ENCODE data around the gene CA4. TPM values are rescaled to one million over a fixed set of nuclear protein-coding genes. Genes with fewer than 3 reads are reported as not detected.
"Not testable (repeated sequence)": the region's sequence is repeated elsewhere in the genome, so short reads cannot be mapped to it uniquely, and the experiment has no call there.

Gene CA4
- total and polyA plus RNA-seq, 2 donors: 0.42 to 5.7 TPM

DNA sequence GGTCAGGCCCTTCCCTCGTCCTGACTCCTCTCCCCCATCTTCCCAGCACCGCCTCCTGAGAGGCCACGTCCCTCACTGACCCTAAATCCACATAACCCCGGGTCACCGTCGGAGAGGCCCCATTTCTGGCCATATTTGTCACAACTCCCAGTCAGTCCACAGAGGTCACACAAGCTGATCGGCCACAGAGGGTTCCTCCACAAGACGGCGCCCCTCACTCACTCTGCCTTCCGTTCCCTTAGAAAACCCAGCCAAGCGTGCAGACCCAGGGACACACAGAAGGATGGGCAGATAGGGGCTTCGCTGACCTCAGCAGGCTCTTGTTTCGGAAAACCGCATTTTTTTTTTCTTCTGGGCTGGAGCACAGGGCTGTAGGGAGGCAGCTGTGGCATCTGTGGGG is 33.6 kb upstream of the CA4 start:
- not testable (repeated sequence) for DNase-seq (ENCODE audit: extremely low spot score); H3K4me1 ChIP-seq (ENCODE audit: insufficient read depth); H3K27ac ChIP-seq (ENCODE audit: low read depth); H3K4me3 ChIP-seq (ENCODE audit: low read depth, low read length); H3K36me3 ChIP-seq (ENCODE audit: insufficient read depth)
- WGBS: no CpG with 5 or more reads among the region's 14 CpGs

DNA sequence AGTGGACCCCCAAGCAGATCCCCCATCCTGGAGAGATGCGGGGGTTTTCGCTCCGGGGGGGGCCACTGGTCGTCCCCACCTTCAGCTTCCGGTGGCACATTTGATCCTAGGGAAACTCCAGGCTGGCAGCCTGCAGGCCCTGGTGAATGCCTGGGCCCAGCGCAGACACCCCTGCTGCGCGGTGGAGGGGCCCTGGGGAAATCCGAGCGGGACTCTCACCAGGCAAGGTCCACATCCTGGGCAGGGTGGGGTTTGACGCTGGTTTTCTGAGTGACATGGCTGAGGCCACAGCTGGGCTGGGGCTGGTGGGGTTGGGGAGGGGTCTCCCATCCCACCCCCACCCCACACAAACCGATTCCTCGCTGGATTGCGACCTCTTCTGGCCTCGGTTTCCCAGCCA is 30.6 kb upstream of the CA4 start:
- not testable (repeated sequence) for H3K4me1 ChIP-seq (ENCODE audit: insufficient read depth); H3K4me3 ChIP-seq (ENCODE audit: low read depth, low read length); DNase-seq (ENCODE audit: extremely low spot score); H3K36me3 ChIP-seq (ENCODE audit: insufficient read depth); H3K27ac ChIP-seq (ENCODE audit: low read depth)
- no CpG with 5 or more reads among the region's 15 CpGs for WGBS

DNA sequence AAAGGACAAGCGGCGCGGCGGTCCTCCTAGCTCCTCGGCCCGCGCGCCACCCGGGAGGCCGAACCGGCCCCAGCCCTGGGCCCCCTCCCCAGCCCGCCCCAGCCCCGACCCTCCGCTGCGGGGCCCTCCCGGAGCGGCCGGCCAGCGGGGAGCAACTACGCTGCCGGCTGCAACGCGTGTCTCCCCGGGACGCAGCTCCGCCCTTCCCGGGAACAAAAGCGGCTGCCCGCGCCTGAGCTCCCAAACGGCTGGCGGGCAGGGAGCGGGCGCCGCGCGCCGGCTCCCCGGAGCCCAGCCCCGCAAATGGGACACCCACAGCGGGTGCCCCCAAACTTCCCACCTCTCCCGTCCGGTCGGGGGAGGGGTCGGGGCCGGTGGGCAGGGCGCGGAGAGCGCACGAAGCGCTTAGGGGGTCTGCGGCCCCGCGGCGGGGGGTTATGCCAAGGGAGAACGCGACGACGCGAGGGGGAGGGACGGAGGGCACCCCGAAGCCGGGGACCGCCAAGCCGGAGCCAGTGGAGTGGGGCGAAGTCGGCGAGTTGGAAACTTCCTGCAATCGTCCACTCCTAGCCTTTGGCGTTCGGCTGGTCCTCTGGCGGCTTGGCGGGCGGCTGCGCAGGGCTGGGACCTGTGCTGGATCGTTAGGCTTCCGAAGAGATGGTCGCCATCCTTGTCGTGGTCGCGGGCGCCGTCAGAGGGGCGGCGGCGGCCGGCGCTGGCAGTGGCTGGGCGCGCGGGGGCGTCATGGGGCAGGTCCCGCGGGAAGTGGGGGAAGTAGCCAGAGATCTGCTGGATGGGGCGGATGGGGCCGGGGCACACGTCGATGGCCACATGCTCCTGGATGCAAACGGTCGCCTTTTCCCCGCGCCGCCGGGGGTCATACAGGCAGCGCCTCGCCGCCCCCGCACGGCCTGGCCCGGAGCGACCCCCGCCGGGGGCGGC is 29.7 kb upstream of the CA4 start:
- not testable (repeated sequence) for H3K4me1 ChIP-seq (ENCODE audit: insufficient read depth); H3K36me3 ChIP-seq (ENCODE audit: insufficient read depth); DNase-seq (ENCODE audit: extremely low spot score); H3K27ac ChIP-seq (ENCODE audit: low read depth); H3K4me3 ChIP-seq (ENCODE audit: low read depth, low read length)
- WGBS: 0% methylated on average over 11 of the region's 114 CpGs

DNA sequence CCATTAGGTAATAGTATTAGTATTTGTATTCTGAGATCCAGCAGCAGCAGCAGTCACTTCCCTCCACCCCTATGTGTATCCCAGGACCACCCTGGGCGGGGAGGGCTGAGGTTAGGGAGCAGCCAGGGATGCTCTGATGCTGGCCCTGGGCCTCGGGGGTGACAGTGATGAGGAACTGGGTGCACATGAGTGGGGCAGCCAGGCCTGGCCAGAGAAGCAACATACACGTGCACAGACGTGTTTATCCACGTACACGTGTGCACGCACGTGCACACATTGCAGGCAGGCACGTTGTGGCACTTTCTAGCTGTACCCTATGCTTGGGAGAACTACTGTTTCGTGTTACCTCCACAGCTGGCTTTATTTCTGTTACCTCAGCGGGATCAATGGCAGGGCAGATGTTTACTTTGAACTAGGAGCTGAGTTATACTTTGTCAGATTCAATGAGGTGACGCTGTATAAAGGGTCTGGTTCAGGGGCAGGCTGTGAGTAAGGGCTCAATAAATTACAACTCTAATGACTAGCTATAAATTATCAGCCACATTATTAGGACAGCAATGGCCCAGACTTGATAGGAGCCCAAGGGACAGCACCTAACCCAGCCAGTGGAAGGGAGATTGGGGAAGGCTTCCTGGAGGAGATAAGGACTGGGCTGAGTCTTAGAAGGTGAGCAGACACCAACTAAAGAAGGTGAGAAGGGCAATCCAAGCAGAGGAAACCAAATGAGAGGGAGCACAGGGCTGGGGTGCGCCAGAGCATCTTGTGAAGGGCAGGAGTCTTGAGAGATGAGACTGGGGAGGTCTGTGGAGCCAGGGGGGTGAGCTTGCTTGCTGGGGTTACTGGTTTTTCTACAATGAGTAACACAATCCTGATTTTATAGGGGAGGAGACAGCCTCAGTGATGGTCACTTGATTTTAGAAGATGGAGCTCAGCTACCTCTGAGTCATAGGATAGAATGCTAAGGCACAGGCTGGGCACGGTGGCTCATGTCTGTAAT is 22.4 kb upstream of the CA4 start:
- Histone ChIP-seq H3K4me1 (ENCODE audit: insufficient read depth) (no peaks in the 10 kb centered on the region), H3K4me3 (ENCODE audit: low read depth, low read length) (no peak overlapping the region), H3K36me3 (ENCODE audit: insufficient read depth) (no peaks in the 10 kb centered on the region), H3K27ac (ENCODE audit: low read depth) (no peak overlapping the region)
- WGBS: 62% methylated on average over 14 of the region's 14 CpGs
- DNase-seq (ENCODE audit: extremely low spot score): no peak

DNA sequence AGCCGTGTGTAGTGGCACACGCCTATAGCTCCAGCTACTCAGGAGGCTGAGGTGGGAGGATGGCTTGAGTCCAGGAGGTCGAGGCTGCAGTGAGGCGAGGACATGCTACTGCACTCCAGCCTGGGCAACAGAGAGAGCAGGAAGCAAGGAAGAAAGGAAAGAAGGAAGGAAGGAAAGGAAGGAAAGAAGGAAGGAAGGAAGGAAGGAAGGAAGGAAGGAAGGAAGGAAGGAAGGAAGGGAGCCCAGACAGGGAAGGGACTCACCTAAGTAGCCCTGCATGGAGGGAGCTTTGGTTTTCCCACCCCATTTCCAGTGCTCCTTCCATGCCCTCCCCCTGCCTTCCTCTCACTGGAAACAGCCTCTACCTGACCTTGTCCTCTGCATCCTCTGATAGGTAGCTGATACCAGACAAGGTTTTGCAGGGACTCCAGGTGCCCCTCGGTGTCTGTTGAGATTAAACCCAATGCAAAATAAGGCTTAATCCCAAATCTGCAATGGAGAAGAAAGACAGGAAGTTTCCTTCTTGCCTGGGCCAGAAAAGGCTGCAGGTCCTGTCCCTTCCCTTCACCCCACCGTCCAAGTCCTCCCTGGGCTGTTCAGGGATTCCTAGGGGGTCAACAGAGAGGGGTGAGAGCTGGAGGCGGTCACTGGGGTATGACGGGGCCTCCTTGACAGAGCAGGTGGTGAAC is 21.5 kb upstream of the CA4 start:
- no peak for DNase-seq (ENCODE audit: extremely low spot score)
- no peak overlapping the region for H3K4me3 ChIP-seq (ENCODE audit: low read depth, low read length)
- no peaks in the 10 kb centered on the region for H3K36me3 ChIP-seq (ENCODE audit: insufficient read depth)
- no peaks in the 10 kb centered on the region for H3K4me1 ChIP-seq (ENCODE audit: insufficient read depth)
- H3K27ac ChIP-seq (ENCODE audit: low read depth): no peak overlapping the region
- 67% methylated on average over 8 of the region's 8 CpGs for WGBS

DNA sequence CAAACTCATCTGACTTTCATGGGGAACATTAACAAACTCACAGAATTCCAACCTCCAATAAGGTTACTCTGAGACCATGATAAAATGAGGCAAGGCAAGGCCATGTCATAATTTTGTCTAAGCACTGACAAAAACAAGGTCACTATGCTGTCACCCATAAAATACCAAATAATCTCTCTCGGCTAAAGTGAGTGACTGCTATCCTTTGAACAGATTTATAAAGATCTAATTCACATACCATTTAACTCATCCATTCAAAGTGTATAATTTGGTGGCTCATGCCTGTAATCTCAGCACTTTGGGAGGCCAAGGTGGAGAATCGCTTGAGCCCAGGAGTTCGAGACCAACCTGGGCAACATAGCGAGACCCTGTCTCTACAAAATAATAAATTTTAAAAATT is 20.6 kb upstream of the CA4 start:
- no peaks in the 10 kb centered on the region for H3K36me3 ChIP-seq (ENCODE audit: insufficient read depth)
- no peak overlapping the region for H3K27ac ChIP-seq (ENCODE audit: low read depth)
- WGBS: 85% methylated on average over 4 of the region's 4 CpGs
- H3K4me1 ChIP-seq (ENCODE audit: insufficient read depth): no peaks in the 10 kb centered on the region
- DNase-seq (ENCODE audit: extremely low spot score): no peak
- H3K4me3 ChIP-seq (ENCODE audit: low read depth, low read length): no peak overlapping the region

DNA sequence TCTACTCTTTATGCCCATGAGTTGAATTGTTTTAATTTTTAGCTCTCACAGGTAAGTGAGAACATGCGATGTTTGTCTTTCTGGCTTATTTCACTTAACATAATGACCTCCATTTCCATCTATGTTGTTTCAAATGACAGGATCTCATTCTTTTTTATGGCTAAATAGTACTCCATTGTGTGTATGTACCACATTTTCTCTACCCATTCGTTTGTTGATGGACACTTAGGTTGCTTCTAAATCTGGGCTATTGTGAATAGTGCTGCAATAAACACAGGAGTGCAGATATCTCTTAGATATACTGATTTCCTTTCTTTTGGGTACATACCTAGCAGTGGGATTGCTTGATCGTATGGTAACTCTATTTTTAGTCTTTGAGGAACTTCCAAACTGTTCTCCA is 19.3 kb upstream of the CA4 start:
- Histone ChIP-seq H3K36me3 (ENCODE audit: insufficient read depth) (no peaks in the 10 kb centered on the region), H3K4me3 (ENCODE audit: low read depth, low read length) (no peak overlapping the region), H3K4me1 (ENCODE audit: insufficient read depth) (no peaks in the 10 kb centered on the region), H3K27ac (ENCODE audit: low read depth) (no peak overlapping the region)
- no peak for DNase-seq (ENCODE audit: extremely low spot score)
- 81% methylated on average over 3 of the region's 3 CpGs for WGBS

DNA sequence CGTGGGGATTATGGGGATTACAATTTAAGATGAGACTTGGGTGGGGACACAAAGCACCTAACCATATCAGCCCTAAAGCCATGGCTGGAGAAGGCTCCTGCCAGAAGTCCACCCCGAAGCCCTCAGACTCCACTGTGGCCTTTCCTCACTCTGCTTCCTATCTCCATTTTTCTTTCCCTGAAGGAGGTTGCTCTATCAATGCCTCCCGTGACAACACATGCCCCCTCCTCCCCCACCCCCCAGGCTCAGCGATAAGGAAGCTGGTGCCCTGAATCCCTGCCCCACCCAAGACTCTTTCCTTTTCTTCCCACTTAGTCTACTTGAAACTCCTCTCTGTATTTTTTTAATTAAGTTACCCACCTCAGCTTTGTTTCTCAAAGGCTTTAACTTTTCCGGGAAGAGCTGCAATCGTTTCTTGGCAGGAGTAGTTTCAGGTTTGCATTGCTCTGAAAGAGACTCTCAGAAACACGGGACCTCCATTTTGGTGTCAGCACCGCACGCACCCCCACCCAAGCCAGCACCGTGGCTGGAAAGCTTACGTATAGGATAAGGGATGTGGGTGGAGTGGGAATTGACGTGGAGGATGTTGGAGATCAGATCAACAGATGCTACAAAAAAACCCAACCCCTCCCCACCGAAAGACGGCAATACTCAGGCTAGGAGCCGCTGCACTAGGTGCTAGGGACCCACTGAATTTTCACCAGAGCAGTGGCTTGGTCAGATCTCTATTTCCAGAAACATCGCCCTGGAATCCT is 15.2 kb upstream of the CA4 start:
- H3K4me3 ChIP-seq (ENCODE audit: low read depth, low read length): peak overlapping the region; percentile 57
- no peaks in the 10 kb centered on the region for H3K36me3 ChIP-seq (ENCODE audit: insufficient read depth)
- 9% methylated on average over 16 of the region's 16 CpGs for WGBS
- H3K27ac ChIP-seq (ENCODE audit: low read depth): no peak overlapping the region
- DNase-seq (ENCODE audit: extremely low spot score): no peak
- H3K4me1 ChIP-seq (ENCODE audit: insufficient read depth): no peaks in the 10 kb centered on the region

DNA sequence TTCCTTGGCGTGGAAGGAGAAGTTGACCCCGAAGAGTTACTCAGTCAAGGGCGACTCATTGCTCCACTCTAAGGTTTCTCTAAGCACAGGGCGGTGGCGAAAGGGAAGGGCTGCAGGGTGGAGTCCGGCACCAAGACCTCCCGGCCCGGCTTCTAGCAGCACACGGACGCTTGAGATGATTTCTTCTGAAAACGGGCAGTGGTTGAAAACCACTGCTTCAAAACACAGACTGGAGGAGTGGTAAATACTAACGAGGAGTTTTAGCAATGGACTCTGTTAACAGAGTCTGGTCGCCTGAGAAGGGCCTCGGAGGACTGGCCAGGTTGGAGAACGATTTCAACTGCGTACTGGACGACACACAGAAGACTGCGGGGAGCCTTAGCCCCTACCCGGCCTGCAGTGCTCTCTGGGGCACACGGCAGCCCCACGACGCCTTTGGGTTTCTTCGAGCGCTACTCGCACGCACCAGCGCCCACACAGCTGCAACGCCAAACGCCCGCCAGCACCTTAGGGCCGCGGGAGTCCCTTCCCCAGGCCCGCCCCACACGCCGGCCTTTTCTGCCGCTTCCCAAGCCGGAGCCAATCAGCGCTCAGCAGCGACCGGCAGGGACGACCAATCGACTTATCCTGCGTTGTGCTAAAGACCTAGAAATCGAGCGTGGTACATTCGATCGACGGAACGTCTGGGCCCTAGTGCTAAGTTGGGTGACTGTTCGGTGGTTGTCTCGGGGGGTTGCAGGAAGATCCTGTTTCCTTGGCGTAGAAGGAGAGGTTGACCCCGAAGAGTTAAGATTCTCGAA is 14.4 kb upstream of the CA4 start:
- 3% methylated on average over 54 of the region's 54 CpGs for WGBS
- Histone ChIP-seq H3K4me1 (ENCODE audit: insufficient read depth) (no peaks in the 10 kb centered on the region), H3K36me3 (ENCODE audit: insufficient read depth) (no peaks in the 10 kb centered on the region), H3K4me3 (ENCODE audit: low read depth, low read length) (peak overlapping the region; percentile 57), H3K27ac (ENCODE audit: low read depth) (no peak overlapping the region)
- peak; percentile 64 for DNase-seq (ENCODE audit: extremely low spot score)

DNA sequence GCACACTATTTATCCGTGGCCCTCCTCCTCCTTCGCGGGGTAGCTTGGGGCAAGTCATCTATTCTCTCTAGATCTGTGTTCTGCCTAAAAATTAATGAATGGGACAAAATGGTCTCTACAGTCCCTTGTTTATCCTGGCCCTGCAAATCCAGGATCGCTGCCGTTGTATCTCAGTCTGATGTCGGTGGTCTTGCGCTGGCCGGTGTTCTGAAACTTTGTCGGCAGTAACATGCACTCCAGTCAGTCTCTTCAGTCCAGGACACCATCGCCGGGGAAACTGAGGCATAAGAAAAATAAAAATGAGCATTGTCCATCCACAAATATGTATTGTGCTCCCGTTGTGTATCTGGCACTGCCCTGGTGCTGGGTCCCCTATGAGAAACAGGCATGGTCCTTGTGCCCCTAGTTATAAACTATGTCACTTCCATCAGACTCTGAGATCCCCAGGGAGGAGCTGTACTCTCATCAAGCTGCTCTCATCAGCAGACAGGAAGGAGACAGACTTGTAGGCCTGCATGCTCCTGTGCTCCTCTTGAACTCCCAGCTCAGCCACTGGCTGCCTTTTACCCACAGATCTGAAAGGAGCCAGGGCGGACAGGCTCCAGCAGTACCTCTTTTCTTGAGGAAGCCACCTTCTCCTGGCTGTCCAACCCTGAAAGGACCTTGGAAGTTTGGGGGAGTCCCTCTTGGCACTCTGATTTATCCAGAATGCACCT is 13.7 kb upstream of the CA4 start:
- WGBS: 73% methylated on average over 13 of the region's 13 CpGs
- H3K36me3 ChIP-seq (ENCODE audit: insufficient read depth): no peaks in the 10 kb centered on the region
- no peak overlapping the region for H3K27ac ChIP-seq (ENCODE audit: low read depth)
- no peaks in the 10 kb centered on the region for H3K4me1 ChIP-seq (ENCODE audit: insufficient read depth)
- H3K4me3 ChIP-seq (ENCODE audit: low read depth, low read length): no peak overlapping the region
- no peak for DNase-seq (ENCODE audit: extremely low spot score)

DNA sequence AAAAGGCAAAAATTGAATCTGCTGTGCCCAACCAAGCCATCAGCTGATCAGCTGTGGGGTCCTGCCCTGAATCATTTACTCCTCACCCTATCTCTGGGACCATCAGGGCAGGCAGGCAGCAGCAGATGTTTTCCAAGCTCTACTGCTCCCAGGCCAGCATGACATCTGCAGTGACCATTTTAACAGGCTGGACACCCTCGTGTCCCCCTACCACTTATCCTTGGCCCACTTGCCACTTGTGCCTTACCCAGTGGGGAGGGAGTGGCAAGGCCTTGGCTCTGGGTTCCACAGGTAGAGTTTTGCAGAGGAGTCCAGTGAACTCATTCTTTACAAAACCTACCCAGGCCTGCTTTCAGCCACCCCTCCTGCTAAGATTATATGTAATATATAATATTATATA is 12.0 kb upstream of the CA4 start:
- no peaks in the 10 kb centered on the region for H3K4me1 ChIP-seq (ENCODE audit: insufficient read depth)
- WGBS: 52% methylated on average over 1 of the region's 1 CpG

More for the DNA sequence above, 12.0 kb upstream of the CA4 start:
- H3K4me3 ChIP-seq (ENCODE audit: low read depth, low read length): no peak overlapping the region
- DNase-seq (ENCODE audit: extremely low spot score): no peak
- H3K27ac ChIP-seq (ENCODE audit: low read depth): no peak overlapping the region
- H3K36me3 ChIP-seq (ENCODE audit: insufficient read depth): no peaks in the 10 kb centered on the region

Measured in urinary bladder (tissue), 4 donors.